HepG2 (cell line): ENCODE measurements around the gene SNAPIN. TPM values are rescaled to one million over a fixed set of nuclear protein-coding genes. Genes with fewer than 3 reads are reported as not detected.

ENCODE experiments used
- ATAC-seq: fragments of 200-7000 bp; cut with Tn5 transposase; 3 replicates; pipeline ENCODE4 v1.9.1; 2020; ENCODE audit warnings: mild to moderate bottlenecking, moderate library complexity
- BruUV-seq: library from RNA; stranded (reverse); fragments of 400-500 nt; replicated peaks from 2 replicates; lab custom pipeline; 2021; lab: Mats Ljungman, UMichigan
- CTCF ChIA-PET: fragments of 300-600 bp; formaldehyde crosslinking; extraction: SDS; loops from one replicate; lab custom pipeline; 2021; ENCODE audit warnings: low total read pairs, inconsistent platforms, low intra/inter-chr PET ratio; lab: Yijun Ruan, JAX
- POLR2A ChIA-PET: fragments of 350-600 bp; sonication (Branson Sonifier 250); formaldehyde crosslinking; loops from one replicate; lab custom pipeline; 2020; ENCODE audit warnings: antibody characterized with exemption, inconsistent platforms; lab: Yijun Ruan, JAX
- DNase-seq: peaks from one replicate; pipeline ENCODE4 v3.0.0-alpha.2; 2015; ENCODE audit warnings: low spot score
- FAIRE-seq: peaks from 3 replicates; lab custom pipeline; 2011; peaks lifted over from hg19 to GRCh38; lab: Jason Lieb, UNC
- H2AFZ ChIP-seq: one replicate; pipeline ENCODE4 v1.6.1; 2011; ENCODE audit warnings: low read length, inconsistent platforms
- H3K27ac ChIP-seq: fragments of 300-600 bp; 3 replicates; pipeline ENCODE4 v1.8.0; 2011; ENCODE audit warnings: mixed run types, mild to moderate bottlenecking, mixed read lengths, low read length, inconsistent platforms; ENCODE audit not compliant: insufficient read depth; ENCODE audit errors: extremely low read length
- H3K27me3 ChIP-seq, 2 experiments: fragments of 200-600 bp in 1 of 2; 2 replicates in 1 of 2; 3 replicates in 1 of 2; pipeline versions ENCODE4 v1.6.0 to v1.8.0; 2011; ENCODE audit warnings: low read length in 2 of 2, mild to moderate bottlenecking in 2 of 2, moderate library complexity in 2 of 2, inconsistent platforms in 1 of 2; ENCODE audit not compliant: insufficient read depth in 2 of 2, control insufficient read depth in 1 of 2
- H3K36me3 ChIP-seq, 2 experiments: fragments of 200-600 bp in 1 of 2; replicated peaks in 1 of 2; 2 replicates in 1 of 2; 3 replicates in 1 of 2; pipeline versions ENCODE4 v1.5.1 to v1.8.0; 2011; ENCODE audit warnings: low read length in 2 of 2, inconsistent platforms in 1 of 2; ENCODE audit not compliant: insufficient read depth in 2 of 2, control insufficient read depth in 1 of 2
- H3K4me1 ChIP-seq: 2 replicates; pipeline ENCODE4 v1.5.1; 2012; ENCODE audit warnings: low read length, inconsistent platforms; ENCODE audit not compliant: insufficient read depth
- H3K4me2 ChIP-seq: 2 replicates; pipeline ENCODE4 v1.6.0; 2011; ENCODE audit warnings: low read depth, low read length, inconsistent platforms
- H3K4me3 ChIP-seq, 3 experiments: fragments of 200-600 bp in 1 of 3; sonication (generic), shearing (Covaris generic) in 1 of 3; replicated peaks in 1 of 3; 2 replicates each; pipeline ENCODE4 v1.5.1; 2011 to 2016; ENCODE audit warnings: low read length in 3 of 3, inconsistent platforms in 2 of 3, low read depth in 2 of 3, mild to moderate bottlenecking in 2 of 3, control low read depth in 1 of 3, mixed read lengths in 1 of 3; ENCODE audit not compliant: insufficient read depth in 1 of 3
- H3K79me2 ChIP-seq: one replicate; pipeline ENCODE4 v1.6.1; 2011; ENCODE audit warnings: low read length, inconsistent platforms; ENCODE audit not compliant: insufficient read depth
- H3K9ac ChIP-seq: 2 replicates; pipeline ENCODE4 v1.6.0; 2011; ENCODE audit warnings: mild to moderate bottlenecking, low read depth, low read length, inconsistent platforms; ENCODE audit not compliant: insufficient read depth
- H3K9me3 ChIP-seq: 2 replicates; pipeline ENCODE4 v1.5.1; 2012; ENCODE audit warnings: mild to moderate bottlenecking, low read length
- H4K20me1 ChIP-seq: 2 replicates; pipeline ENCODE4 v1.6.0; 2011; ENCODE audit warnings: inconsistent platforms, mild to moderate bottlenecking, low read length, moderate library complexity; ENCODE audit not compliant: insufficient read depth
- CEBPB ChIP-seq: IDR thresholded peaks from 2 replicates; pipeline ENCODE4 v1.6.1; 2011; ENCODE audit warnings: low read depth, low read length, improper control_type of control experiment, borderline replicate concordance
- KDM2A ChIP-seq: sonication (generic); formaldehyde crosslinking; IDR thresholded peaks from 2 replicates; pipeline ENCODE4 v1.4.0; 2020; ENCODE audit warnings: low read depth, missing genetic modification reagents, borderline replicate concordance
- KLF15 ChIP-seq: sonication (generic); formaldehyde crosslinking; IDR thresholded peaks from 2 replicates; pipeline ENCODE4 v1.8.1; 2023; ENCODE audit warnings: borderline replicate concordance, mild to moderate bottlenecking, inconsistent platforms, missing genetic modification reagents, mixed read lengths
- PAX8 ChIP-seq: sonication (generic); formaldehyde crosslinking; IDR thresholded peaks from 2 replicates; pipeline ENCODE4 v1.8.0; 2022; ENCODE audit warnings: mild to moderate bottlenecking, missing genetic modification reagents, borderline replicate concordance
- ZNF557 ChIP-seq: sonication (generic); formaldehyde crosslinking; IDR thresholded peaks from 2 replicates; pipeline ENCODE4 v1.4.0; 2020; ENCODE audit warnings: missing genetic modification reagents
- WGBS: methylation state at CpG from one replicate; pipeline ENCODE4 v1.1.6; 2017; ENCODE audit warnings: low lambda C conversion rate; 5-methylcytosine and 5-hydroxymethylcytosine counted together
- in situ Hi-C: cut with HindIII; loops from 2 replicates; pipeline ENCODE4 v1.10.0; 2017; ENCODE audit warnings: low pct_unique_long_range_greater_than_20kb; ENCODE audit not compliant: extremely low pct_ligation_motif_present
- intact Hi-C: fragments of 100-400 bp; cut with micrococcal nuclease; formaldehyde crosslinking; loops from one replicate; pipeline ENCODE4 v1.10.0; 2022; ENCODE audit not compliant: unreplicated experiment
- polyA plus RNA-seq, 8 experiments: library from polyadenylated mRNA; depleted of rRNA in 3 of 8; stranded (reverse) in 7 of 8; unstranded in 1 of 8; fragments of >200 nt; fragmentation: Illumina TruSeq in 4 of 8; extraction: Trizol in 4 of 8; gene quantifications; 2 replicates each; pipeline versions ENCODE4 v1.2.1 to v1.2.3, GENCODE V29; 2011 to 2016; ENCODE audit warnings: low read depth in 4 of 8, missing spikeins in 1 of 8, mixed read lengths in 1 of 8; ENCODE audit not compliant: insufficient read depth in 1 of 8
- total RNA-seq, 5 experiments: library from RNA; depleted of rRNA; stranded (reverse); fragments of >200 nt; fragmentation: Illumina TruSeq; extraction: Trizol; gene quantifications; 2 replicates each; pipeline ENCODE4 v1.2.3, GENCODE V29; 2016; ENCODE audit warnings: low read depth in 1 of 5
- TF ChIP-seq, protein P1 (sequence below): IDR thresholded peaks from 2 replicates; pipeline ENCODE4 v1.6.1; 2016; ENCODE audit warnings: missing genetic modification reagents, missing compliant biosample characterization
- TF ChIP-seq, protein P2 (sequence below): IDR thresholded peaks from 2 replicates; pipeline ENCODE4 v1.6.1; 2016; ENCODE audit warnings: low read depth, borderline replicate concordance

Gene SNAPIN
- total and polyA plus RNA-seq, 2 of the 13 experiments (the other 11 are each of a cell fraction or from before 2014, with no cell fraction given): 23.9 to 25.7 TPM

DNA sequence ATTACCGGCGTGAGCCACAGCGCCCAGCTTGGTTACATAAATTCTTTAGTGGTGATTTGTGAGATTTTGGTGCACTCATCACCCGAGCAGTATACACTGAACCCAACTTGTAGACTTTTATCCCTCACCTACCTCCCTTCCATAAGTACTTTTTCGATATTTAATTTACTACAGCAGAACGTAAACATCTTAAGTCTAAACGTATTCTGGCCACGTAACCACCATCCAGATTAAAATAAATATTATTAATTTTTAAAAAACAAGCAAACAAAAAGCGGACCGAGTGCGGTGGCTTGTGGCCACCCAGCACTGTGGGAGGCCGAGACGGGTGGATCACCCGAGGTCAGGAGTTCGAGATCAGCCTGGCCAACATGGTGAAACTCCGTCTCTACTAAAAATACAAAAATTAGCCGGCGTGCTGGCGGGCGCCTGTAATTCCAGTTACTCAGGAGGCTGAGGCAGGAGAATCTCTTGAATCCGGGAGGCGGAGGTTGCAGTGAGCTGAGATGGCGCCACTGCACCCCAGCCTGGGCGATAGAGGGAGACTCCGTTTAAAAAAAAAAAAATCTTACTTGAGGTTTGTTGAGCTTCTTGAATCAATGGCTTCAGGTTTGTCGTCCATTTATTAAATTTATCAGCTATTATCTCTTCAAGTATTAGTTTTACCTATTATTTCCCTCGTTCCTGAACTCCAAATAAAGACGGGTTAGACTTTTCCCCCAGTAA lies 13.3 kb downstream of the SNAPIN start (continued):
- peak; percentile 23; the same call in 1 of the 2 replicates for TF ChIP-seq KDM2A
- TF ChIP-seq, protein P1, sequence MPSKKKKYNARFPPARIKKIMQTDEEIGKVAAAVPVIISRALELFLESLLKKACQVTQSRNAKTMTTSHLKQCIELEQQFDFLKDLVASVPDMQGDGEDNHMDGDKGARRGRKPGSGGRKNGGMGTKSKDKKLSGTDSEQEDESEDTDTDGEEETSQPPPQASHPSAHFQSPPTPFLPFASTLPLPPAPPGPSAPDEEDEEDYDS (CRISPR knock-in tag): 0 out of 2 replicates have a peak, but pooled peaks have one; percentile 6
- TF ChIP-seq, protein P2, sequence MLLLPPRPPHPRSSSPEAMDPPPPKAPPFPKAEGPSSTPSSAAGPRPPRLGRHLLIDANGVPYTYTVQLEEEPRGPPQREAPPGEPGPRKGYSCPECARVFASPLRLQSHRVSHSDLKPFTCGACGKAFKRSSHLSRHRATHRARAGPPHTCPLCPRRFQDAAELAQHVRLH (CRISPR knock-in tag): 0 out of 2 replicates have a peak, but pooled peaks have one; percentile 11

- peaks cover 23% of the 10 kb centered on the region for H3K79me2 ChIP-seq
- ChIA-PET POLR2A (interaction anchor here (1.2 kb wide), 1 partner anchor 95 kb away, joined by 3 read pairs; no protein-coding TSS in a partner anchor), CTCF (no interaction called here)
- FAIRE-seq (no peak), DNase-seq (no peak), ATAC-seq (no peak)
- H3K9me3 ChIP-seq: no peaks in the 10 kb centered on the region
- 34% methylated on average over 2 of the region's 2 CpGs for WGBS
- TF ChIP-seq PAX8 (CRISPR knock-in tag) (no peak), CEBPB (no peak), KLF15 (CRISPR knock-in tag) (no peak), ZNF557 (CRISPR knock-in tag) (no peak)
- no TSS peak for BruUV-seq
- H3K4me1 ChIP-seq: peaks cover 26% of the 10 kb centered on the region
- intact Hi-C loops: loop anchor here (5.0 kb wide), 2 partner anchors 41 to 54 kb away; partner anchors contain the start of genes CHTOP and INTS3
- H3K4me3 ChIP-seq: no peak overlapping the region
- no peak overlapping the region for H2AFZ ChIP-seq
- in situ Hi-C loops: no loop called here
- H3K9ac ChIP-seq: no peak overlapping the region
- H3K27ac ChIP-seq: no peak overlapping the region
- peaks cover 5 to 8% of the 10 kb centered on the region in 2 experiments for H3K27me3 ChIP-seq
- H3K36me3 ChIP-seq: peaks cover 2 to 6% of the 10 kb centered on the region in 2 experiments; a peak in 3 of 5 replicates
- no peak overlapping the region for H3K4me2 ChIP-seq
- H4K20me1 ChIP-seq: no peaks in the 10 kb centered on the region
Observed at GRCh38 chr1:153673511-153673910, 15.0 kb downstream of the SNAPIN start.
